Epithelial cell of proximal tubule (primary cell): Measurements from ENCODE around the gene NR3C1. TPM values are rescaled to one million over a fixed set of nuclear protein-coding genes. Genes with fewer than 3 reads are reported as not detected.

Source experiments
- DNase-seq: peaks from one replicate; pipeline ENCODE4 v3.0.0-alpha.2; 2011; ENCODE audit warnings: low read depth
- H3K4me3 ChIP-seq: 2 replicates; pipeline ENCODE4 v1.5.1; 2011; ENCODE audit warnings: low read depth, mild to moderate bottlenecking, low read length
- total RNA-seq: library from RNA; depleted of rRNA; stranded (reverse); fragments of >200 nt; gene quantifications from 2 replicates; pipeline ENCODE4 v1.2.3, GENCODE V29; 2015
- TF ChIP-seq, protein P1 (sequence below): conservative IDR thresholded peaks from 2 replicates; pipeline ENCODE4 v1.5.1; 2012; ENCODE audit warnings: low read depth, mild to moderate bottlenecking, low read length

The NR3C1 gene
- total RNA-seq, 1 donor from 2014 or later, result 14.6 TPM

DNA sequence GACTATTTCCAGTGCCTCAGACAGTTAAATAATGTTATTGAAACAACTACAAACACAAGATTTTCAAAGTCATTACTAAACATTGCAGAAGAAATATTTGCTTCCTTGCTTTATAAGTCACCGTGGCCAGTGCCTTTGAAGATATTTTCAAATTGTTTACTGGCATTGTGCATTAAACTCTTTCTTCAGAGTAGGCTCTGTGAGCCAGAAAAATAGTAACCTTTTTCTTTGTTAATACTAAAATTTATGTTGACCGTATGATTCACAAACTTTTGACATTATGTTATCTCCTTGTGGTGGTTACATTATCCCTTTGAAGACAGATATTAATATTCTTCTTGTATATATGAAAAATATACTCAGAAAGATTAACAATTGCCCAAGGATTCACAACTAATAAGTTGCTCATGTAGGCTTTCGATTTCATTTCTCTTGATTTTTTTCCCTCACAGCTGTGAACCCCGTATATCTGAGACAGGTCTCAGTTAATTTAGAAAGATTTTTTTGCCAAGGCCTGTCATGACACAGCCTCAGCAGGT lies 140.1 kb downstream of the NR3C1 start:
- TF ChIP-seq, protein P1, sequence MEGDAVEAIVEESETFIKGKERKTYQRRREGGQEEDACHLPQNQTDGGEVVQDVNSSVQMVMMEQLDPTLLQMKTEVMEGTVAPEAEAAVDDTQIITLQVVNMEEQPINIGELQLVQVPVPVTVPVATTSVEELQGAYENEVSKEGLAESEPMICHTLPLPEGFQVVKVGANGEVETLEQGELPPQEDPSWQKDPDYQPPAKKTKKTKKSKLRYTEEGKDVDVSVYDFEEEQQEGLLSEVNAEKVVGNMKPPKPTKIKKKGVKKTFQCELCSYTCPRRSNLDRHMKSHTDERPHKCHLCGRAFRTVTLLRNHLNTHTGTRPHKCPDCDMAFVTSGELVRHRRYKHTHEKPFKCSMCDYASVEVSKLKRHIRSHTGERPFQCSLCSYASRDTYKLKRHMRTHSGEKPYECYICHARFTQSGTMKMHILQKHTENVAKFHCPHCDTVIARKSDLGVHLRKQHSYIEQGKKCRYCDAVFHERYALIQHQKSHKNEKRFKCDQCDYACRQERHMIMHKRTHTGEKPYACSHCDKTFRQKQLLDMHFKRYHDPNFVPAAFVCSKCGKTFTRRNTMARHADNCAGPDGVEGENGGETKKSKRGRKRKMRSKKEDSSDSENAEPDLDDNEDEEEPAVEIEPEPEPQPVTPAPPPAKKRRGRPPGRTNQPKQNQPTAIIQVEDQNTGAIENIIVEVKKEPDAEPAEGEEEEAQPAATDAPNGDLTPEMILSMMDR, result no peak
- H3K4me3 ChIP-seq, result no peak overlapping the region
- DNase-seq, result no peak

DNA sequence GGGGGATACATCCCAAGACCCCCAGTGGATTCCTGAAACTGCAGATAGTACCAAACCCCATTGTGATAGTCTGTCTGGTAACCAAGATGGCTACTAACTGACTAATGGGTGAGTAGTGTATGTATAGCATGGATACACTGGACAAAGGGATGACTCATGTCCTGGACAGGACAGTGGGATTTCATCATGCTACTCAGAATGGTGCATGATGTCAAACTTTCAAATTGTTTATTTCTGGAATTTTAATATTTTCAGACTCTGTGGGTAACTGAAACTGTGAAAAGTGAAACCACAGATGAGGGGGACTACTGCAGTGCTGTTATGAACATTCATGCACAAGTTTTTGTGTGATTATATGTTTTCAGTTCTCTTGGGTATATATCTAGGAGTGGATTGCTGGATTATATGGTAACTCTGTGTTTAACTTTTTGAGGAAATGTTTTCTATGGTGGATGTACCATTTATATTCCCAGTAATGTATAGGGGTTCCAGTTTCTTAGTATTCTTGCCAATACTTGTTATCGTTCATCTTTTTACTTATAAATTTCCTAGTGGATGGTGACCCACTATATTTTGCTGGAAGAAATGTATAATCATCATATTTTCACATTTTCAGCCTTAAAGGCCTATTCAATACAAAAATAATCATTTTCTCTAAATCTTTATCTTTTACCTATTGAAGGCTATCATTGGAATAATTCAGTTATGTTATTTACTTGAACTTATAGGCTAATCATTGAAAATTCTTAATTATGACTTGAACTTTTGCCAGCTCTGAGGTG lies 140.9 kb downstream of the NR3C1 start:
- TF ChIP-seq, protein P1, result no peak
- H3K4me3 ChIP-seq, result no peak overlapping the region
- no peak for DNase-seq

DNA sequence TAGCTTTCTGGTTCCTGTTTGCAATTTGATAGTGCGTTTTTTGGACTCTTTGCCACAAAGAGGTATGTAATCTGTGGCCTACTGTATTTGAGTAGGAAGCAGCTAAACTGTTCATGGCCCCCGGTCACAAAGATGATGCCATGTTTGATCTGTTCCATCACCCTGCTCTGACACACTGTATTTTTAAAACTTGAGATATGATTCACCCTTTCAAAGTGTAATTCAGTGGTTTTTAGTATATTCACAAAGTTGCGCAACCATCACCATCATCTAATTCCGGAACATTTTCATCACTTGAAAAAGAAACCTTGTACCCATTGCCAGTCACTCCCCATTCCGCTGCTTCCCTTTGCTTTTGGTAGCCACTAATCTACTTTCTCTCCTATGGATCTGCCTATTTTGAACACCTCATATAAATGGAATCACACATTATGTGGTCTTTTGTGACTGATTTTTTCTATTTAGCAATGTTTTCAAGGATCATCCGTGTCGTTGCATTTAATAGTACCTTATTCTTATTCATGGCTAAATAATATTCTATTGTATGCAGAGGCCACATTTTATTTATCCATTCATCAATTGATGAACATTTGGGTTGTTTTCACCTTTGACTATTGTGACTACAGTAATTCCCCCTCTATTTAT lies 141.6 kb downstream of the NR3C1 start:
- H3K4me3 ChIP-seq, result no peak overlapping the region
- TF ChIP-seq, protein P1, result no peak
- DNase-seq, result no peak

DNA sequence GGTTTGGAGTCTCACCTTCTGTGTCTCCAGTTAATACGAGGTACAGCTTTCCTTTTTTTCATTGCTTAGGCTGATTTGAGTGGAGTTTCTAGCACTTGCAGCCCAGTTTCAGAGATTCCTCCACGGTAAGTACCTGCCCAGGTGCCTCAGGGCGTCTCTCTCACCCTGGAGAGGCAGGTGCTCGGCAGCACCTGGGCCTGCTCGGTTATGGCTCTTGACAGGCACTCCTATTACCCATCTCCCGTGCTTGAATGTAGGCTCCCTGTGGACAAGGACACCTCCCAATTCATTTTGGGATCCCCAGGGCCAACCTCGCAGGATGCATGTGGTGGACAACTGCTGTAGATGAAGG lies 144.3 kb downstream of the NR3C1 start:
- TF ChIP-seq, protein P1, result no peak
- H3K4me3 ChIP-seq, result no peak overlapping the region
- DNase-seq, result no peak

DNA sequence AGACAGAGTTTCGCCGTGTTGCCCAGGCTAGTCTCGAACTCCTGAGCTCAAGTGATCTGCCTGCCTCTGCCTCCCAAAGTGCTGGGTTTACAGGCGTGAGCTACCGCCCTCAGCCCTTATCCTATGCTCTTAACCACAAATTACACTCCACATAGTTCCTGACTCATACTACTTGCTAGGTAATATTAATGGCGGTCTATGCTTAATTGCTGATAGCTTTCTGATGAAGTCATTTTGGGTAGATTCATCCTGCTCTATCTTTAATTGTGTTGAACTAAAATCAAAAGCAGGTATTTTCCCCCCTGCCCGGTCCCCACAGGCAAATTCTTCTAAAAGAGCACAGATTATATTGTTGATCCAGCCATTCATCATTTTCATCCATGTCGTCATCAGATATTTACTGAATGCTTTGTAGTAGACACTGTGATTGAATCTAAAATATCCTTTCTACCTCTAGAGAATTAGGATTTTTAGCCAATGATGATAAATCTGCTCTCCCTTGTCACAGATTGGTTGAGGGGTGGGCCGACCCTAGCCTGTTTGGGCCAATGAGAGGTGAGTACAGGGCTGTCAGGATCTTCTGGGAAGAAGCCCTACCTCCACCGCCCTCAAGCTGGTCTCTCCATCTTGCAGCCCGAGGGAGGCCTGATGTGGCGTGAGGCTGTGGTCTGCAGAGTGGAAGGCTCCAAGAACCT lies 144.8 kb downstream of the NR3C1 start:
- TF ChIP-seq, protein P1, result no peak
- H3K4me3 ChIP-seq, result no peak overlapping the region
- DNase-seq, result no peak

DNA sequence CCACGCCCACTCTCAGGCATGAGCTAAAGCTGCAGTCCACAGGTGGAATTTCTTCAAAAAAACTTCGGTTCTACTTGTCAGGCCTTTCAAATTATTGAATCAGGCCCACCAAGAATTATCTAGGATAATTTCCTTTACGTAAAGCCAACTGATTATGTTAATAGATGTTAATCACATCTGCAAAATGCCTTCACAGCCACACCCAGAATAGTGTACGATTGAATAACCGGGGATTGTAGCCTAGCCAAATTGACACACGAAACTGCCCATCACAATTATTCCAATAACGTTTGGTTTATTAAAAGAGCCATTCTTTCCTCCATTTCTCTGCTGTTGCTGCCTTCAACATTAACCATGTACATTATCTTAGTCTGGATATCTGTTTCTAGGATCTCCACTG lies 148.7 kb downstream of the NR3C1 start:
- TF ChIP-seq, protein P1, result no peak
- no peak for DNase-seq
- no peak overlapping the region for H3K4me3 ChIP-seq
